Choroid plexus epithelial cell (primary cell): ENCODE measurements around the gene TPMT.
A peak's percentile ranks its signal among the peaks of the same experiment; 100 is the strongest.

Experiments used
- DNase-seq: peaks from one replicate; pipeline ENCODE4 v3.0.0-alpha.2; 2010; ENCODE audit warnings: low read depth
- H3K4me3 ChIP-seq: 2 replicates; pipeline ENCODE4 v1.5.1; 2011; ENCODE audit warnings: low read depth, mild to moderate bottlenecking, control low read depth, low read length, moderate library complexity
- TF ChIP-seq, protein P1 (sequence below): conservative IDR thresholded peaks from 2 replicates; pipeline ENCODE4 v1.5.1; 2011; ENCODE audit warnings: low read depth, mild to moderate bottlenecking, control low read depth, inconsistent platforms, low read length, moderate library complexity

The TPMT gene

DNA sequence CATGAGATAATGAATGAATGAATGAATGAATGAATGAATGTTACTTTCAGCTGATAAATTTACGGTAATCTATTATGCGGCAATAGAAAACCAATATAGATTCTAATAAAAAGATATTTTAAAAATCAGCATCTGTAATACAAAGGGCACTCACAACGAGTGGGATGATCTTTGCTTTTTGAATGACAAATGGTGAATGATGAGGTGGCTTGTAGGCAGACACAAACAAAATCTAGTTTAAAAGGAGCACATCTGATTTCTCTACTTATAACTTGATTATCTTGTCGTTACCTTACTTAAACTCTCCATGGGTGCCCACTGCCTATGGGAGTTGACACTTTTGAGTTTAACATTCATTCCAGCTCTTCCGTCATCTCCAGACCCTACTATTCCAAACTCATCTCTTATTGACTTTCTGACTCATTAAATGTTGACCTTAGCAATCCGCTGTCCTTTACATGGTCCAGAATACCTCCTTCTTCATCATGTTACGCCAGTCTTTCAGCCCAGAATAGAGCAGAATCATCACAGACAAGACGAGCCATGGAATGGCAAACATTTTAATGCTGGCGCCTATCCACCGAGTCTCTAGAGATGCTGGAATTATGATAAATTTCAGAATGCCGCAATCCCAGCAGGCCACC is 73.7 kb downstream of the TPMT start:
- no peak overlapping the region for H3K4me3 ChIP-seq
- TF ChIP-seq, protein P1, sequence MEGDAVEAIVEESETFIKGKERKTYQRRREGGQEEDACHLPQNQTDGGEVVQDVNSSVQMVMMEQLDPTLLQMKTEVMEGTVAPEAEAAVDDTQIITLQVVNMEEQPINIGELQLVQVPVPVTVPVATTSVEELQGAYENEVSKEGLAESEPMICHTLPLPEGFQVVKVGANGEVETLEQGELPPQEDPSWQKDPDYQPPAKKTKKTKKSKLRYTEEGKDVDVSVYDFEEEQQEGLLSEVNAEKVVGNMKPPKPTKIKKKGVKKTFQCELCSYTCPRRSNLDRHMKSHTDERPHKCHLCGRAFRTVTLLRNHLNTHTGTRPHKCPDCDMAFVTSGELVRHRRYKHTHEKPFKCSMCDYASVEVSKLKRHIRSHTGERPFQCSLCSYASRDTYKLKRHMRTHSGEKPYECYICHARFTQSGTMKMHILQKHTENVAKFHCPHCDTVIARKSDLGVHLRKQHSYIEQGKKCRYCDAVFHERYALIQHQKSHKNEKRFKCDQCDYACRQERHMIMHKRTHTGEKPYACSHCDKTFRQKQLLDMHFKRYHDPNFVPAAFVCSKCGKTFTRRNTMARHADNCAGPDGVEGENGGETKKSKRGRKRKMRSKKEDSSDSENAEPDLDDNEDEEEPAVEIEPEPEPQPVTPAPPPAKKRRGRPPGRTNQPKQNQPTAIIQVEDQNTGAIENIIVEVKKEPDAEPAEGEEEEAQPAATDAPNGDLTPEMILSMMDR, result no peak
- DNase-seq, result peak; percentile 7

DNA sequence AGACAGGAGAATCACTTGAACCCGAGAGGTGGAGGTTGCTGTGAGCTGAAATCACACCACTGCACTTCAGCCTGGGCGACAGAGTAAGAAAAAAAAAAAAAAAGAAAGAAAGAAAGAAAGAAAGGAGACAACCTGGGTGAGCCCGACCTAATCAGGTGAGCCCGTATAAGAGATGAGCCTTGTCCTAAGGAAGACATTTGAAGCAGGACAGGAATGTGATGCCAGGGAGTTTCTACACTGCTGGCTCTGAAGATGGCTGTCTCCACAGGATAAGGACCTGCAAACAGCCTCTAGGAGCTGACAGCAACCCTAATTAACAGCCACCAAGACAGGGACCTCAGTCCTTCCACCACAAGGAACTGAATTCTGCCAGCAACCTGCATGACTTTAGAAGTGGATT is 74.3 kb downstream of the TPMT start:
- no peak for DNase-seq
- TF ChIP-seq, protein P1, result no peak
- H3K4me3 ChIP-seq, result no peak overlapping the region

DNA sequence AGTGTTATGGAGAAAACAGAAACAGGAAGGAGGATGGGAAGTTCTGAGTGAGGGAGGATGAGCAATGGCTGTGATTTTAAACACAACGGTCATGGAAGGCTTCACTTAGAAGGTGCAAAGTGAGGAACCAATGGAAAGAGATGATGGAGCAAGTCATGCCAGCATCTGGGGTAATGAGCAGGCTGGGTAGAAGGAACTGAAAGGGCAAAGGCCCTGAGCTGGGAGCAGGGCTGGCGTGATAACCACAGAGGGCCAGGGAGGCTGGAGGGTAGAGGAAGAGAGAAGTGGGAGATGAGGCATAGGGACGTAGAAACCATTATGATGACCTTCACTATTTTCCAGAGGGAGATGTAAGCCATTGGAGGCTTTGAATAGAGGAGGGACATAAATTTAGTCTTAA is 76.0 kb downstream of the TPMT start:
- H3K4me3 ChIP-seq, result no peak overlapping the region
- no peak for DNase-seq
- TF ChIP-seq, protein P1, result no peak
